ENCODE measurements around the gene HIVEP3.

- TF ChIP-seq CTCF (IDR thresholded peaks at IDR 0.05) (no peak), POLR2A (IDR thresholded peaks at IDR 0.05) (no peak)
These were observed 447.1 kb downstream of the HIVEP3 start for GRCh38 chr1:41471658-41472057.

Measured in esophagus squamous epithelium (tissue), 4 donors.